NCI-H2196 (cell line): ENCODE data around the gene CD300LG.
"Not testable (repeated sequence)": the region's sequence is repeated elsewhere in the genome, so short reads cannot be mapped to it uniquely, and the experiment has no call there.

Experiments used
- DNase-seq: peaks from one replicate; lab custom pipeline; 2025; ENCODE audit not compliant: unreplicated experiment; lab: John Stamatoyannopoulos, UW

The CD300LG gene

DNA sequence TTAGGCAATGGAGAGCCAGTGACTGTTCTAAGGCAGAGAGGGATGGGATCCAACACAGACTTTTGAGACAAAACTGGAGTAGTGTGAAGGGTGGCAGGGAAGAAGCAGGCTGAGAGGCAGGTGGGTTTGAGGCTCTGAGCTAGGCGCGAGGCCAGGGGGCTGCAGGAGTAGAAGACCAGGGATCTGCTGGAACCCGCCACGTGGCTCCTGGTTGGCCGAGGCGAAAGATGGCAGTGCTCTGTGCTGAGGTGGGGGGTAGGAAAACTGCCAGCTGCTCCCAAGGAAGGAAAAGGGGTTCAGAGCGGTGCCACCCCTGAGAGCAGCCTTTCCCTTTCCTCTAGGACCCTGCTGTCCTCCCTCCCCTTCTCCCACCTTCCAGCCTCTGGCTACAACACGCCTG is 5.6 kb downstream of the CD300LG start:
- DNase-seq, result no peak

DNA sequence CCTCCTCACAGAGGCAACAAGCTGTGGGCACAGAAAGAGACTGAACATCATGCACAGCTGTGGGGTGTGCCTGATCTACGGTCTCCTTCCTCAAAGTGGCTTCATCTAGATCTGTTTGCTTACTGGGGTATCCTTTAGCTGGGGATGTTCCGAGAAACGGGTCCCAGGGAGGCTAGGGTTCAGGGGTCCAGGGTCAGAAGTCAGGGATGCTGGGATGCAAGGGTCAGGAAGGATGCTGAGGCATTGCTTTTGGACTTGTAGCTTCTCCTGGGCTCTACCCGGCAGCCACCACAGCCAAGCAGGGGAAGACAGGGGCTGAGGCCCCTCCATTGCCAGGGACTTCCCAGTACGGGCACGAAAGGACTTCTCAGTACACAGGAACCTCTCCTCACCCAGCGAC is 6.6 kb downstream of the CD300LG start:
- DNase-seq, result no peak

DNA sequence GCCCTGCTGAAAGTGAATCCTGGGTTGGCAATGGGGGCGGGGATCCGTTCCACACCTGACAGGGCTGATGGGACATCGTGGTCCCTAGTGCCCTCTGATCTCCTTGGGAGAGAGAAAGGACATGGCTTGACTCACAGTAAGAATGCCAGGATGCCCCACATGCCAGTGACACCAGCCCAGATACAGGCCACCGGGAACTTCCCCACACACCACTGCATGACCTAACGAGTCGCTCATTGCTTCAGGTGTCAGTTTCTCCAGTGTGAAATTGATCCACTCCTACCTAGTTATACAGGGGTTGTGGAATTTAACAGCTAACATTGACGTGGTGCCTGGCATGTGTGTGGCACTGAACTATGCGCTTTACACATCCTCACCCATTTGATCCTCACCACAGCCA is 7.5 kb downstream of the CD300LG start:
- DNase-seq, result no peak

DNA sequence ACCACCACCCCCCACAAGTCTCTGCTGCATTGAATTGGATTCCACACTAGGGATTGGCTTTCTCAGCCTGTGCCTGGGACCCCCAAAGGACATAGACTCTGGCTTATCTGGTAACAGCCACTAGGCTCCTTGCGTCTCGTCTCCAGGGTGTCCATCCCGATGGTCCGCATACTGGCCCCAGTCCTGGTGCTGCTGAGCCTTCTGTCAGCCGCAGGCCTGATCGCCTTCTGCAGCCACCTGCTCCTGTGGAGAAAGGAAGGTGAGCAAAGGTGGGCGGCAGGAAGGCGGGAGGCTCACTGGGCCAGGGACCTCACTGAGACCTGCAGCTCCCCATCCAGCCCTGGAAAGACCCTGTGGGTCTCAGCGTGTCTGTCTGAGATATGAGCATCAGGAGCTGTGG is 8.1 kb downstream of the CD300LG start:
- no peak for DNase-seq

DNA sequence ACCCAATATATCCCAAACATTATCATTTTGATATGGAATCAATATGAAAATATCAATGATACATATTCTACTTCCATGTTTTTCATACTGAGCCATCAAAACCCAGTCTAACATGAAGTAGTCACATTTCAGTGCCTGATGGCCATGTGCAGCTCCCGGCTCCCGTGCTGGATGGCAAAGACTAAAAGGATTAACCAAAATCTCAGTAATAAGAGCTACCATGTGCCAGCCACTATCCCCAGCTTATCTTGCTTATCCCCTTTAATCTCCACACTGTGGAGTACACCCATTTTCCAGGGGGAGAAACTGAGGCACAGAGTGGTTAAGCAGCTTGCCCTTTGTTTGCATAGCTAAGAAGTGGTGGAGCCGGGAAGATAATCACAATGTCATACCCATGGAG is 9.2 kb downstream of the CD300LG start:
- no peak for DNase-seq

DNA sequence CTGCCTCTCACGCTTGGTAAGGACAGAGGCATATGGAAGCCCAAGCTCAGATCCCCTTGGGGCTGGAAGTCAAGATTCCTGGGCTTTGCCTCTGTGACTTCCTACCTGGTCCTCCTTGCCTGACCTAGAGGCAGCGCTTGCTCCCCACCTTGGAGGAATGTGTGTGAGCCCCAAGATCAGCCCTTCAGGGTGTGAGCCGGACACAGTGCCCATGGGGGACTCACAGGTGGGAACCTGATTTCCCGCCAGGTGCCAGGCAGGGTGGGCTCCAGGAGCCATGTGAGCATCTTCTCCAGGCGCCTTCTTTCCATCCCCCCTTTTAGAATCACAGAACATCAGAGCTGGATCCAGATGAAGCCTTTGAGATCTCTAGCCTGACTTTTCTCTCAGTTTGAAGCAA is 10.2 kb downstream of the CD300LG start:
- no peak for DNase-seq

DNA sequence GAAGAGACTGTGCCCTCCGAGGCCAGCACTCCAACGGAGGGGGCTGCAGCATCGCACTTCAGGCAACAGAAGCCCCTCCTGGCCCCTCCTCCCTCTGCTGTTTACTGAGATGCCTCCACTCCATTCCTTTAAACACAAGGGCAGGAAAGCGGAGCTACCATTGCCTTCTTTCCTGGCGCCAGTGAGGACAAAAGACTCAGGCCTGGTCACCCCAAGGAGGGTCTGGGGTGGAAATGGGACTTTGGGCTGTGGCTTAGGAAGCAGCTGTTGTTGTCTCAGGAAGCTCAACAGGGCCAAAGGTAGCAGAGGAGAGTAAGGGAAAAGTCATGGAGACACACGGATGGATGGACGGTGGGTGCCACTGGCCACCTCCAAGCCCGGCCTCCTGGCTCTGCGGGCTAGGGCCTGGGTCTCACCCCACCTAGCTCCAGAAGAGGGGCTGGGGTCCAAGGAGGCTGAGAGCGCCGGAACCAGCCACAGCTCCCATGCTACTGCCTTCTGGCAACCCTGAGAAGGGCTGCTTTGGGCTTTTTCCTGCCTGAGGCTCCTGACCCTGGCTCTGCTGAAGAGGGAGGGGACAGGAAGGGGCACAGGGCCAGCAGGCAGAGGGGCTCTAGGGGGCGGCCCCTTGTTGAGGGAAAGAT is 11.1 kb downstream of the CD300LG start:
- no peak for DNase-seq

DNA sequence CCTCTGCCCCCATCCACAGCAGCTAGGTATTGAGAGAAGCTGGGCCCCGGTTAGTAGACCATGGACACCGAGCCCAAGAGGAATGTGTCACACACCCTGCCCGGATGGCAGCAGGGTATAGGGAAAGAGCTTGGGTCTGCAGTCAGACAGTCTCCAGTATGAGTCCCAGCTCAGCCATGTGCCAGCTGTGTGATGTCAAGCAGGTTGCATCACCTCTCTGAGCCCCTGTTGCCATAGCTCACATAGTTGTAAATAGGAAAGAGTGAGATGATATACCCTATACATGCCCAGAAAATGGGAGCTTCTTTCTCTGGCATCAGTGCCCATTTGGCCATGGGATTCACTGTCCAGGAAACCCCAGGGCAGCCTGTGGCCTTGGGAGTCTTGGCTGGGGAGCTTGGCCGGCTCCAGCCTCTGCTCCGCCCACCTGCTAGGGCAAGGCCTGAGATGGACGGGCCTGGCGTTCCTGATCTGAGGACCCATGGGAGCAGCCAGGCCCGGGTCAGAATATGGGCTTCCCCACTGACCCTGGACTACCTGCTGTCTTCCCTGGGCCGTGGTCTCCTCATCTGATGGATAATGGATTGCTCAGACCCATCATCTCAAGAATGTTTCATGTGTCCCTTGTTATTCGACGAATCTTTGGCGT is 13.2 kb downstream of the CD300LG start:
- DNase-seq, result no peak

DNA sequence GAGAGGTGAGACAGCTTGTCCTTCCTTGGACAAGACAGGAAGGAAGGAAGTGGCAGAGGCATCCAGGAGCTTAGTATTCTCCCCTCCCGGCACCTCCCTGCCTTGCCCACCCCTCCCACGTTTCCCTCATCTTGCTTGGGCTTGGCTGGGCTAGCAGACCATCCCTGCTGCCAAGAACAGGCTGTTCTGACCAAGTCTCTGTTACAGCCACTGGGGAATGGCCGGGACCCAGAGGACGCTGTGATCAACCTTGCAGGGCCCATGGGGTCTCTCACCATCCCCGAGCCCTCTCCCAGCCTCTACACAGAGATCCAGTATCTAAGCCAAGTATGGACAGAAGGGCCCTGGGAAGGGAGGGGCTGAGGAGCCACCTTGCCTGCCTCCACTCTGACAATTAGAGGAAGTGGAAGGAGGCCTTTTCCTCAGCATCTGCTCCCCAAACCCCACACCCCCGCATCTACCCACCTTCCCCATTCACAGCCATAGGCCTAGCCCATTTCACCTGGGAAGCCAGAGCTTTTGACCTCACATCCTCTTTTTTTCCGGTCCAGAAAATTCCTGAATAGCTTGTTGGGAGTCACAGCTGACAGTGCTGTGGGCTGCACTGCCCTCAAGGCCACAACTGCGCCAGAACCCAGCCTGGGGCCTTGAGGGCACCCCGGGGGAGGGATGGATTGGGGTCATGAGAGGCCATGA is 14.1 kb downstream of the CD300LG start:
- DNase-seq, result no peak

DNA sequence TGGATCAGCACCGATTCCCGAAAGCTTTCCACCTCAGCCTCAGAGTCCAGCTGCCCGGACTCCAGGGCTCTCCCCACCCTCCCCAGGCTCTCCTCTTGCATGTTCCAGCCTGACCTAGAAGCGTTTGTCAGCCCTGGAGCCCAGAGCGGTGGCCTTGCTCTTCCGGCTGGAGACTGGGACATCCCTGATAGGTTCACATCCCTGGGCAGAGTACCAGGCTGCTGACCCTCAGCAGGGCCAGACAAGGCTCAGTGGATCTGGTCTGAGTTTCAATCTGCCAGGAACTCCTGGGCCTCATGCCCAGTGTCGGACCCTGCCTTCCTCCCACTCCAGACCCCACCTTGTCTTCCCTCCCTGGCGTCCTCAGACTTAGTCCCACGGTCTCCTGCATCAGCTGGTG is 15.0 kb downstream of the CD300LG start:
- DNase-seq, result no peak

DNA sequence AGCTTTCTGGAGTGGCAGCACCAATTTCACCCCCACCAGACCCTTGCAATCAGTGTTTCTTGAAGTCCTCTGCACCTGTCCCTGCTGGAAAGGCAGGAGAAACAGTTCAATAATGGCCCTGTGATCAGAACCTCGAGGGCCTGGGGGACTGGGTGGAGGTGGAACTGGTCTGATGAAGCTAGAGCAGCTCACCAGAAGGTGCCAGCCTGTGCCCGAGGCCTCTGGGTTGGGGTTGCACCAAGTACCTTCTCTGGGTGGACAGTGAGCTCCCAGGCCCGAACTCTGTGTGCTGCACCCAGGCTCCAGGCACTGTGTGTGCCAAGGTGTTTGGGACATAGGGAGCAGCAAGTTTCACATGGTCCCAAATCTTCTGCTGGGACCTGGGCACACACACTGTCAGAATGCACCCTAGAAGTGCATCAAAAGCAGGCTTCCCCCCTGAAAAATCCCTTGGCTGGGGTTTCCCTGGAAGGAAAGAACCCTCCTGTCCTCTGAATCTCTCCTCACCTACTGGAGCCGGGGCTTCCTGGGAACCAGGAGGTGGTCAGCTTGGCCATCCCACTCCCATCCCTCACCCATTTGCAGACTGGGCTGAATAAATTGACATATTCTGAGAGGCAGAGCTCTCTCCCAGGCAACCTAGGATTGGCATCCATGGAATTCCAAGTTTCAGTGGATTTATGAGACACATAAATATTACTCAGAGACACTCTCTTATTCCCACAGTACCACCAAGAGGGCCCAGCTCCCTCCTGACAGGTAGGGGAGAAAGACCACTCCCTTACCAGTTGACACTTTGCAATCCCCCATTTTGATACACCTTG is 17.4 kb downstream of the CD300LG start:
- no peak for DNase-seq

DNA sequence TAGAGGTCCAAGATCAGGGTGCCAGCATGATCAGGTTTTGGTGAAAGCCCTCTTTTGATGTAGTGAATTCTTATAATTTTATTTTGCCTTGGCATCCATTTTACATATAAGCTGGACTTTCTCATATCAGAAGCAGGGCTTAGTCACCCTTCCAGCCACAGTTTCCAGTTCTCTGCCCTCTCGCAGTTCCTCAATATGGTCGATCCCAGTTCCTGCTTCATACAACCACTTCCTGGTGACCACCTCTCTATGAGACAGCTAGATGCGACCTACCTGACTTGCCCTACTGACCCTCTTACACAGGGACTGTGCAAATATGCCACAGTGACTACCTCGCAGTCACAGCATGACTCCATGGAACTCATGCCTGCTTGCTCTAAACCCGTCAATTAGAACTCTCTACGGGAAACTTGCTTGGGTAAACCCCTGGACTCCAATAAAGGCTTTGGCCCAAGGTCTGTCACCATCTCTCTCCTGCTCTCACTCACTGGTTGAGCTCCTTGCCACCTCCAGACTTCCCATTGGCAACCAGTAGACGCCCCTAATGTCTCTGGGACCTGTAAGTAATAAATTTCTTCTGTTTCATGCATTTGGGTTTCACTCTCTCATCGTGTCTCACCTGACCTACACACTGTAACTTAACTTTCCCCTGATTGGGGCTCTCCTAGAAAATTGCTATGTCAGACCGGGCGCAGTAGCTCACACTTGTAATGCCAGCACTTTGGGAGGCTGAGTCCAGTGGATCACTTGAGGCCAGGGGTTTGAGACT is 21.4 kb downstream of the CD300LG start:
- DNase-seq, result no peak

DNA sequence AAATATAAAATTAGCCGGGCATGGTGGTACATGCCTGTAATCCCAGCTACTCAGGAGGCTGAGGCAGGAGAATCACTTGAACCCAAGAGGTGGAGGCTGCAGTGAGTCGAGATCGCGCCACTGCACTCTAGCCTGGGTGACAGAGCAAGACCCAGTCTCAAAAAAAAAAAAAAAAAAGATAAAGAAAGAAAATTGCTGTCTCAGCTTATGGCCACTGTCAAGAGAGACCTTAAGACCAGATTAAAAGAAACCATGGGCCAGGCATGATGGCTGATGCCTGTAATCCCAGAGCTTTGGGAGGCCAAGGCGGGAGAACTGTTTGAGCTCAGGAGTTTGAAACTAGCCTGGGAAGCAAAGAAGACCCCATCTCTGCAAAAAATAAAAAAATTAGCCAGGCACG is 22.1 kb downstream of the CD300LG start:
- not testable (repeated sequence) for DNase-seq

DNA sequence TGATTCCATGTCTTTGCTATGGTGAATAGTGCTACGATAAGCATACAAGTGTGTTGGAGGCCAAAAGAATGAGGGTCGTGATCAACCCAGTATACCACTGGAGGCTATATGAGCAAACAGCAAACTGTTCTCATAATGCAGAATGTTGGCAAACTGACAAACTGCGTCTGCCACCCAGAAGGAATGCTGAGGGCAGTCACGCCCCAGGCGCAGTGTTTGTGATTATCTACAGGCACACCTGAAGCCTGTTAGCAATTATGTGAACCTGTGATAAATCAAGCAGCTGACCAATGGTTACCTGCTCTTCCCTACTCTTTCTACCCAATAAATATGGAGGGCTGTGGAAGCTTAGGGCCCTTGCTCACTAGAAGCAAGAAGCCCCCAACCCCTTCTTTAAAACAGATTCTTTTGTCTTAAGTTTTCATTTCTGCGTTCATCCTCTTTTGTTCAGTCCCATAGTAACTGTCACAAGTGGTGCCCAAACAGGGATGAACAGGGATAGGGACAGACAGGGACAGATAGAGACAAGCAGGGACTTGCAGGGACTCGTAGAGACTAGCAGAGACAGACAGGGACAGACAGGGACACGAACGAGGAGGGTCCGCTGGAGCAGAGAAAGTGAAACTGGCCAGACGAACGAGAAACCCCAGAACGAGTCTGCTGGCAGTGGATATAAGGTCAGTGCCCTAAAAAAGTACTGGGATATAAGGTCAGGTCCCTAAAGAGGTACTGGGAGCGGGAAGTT is 25.1 kb downstream of the CD300LG start:
- no peak for DNase-seq

DNA sequence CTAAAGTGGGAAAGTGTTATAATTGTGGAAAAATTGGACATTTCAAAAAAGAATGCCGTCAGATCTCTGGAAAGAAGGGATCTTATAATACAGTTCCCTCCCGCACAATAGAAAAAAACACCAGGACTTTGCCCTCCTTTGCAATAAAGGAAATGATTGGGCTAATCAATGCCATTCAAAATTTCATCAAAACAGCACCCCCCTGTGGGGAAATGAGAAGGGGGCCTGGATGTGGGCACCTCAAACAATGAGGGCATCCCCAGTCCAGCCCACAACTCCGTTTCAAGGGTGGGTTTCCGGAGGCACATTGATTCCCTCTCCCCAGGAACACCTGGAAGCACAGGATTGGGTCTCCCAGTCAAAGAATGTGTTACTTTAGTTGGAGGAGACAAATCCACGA is 26.1 kb downstream of the CD300LG start:
- DNase-seq, result no peak

DNA sequence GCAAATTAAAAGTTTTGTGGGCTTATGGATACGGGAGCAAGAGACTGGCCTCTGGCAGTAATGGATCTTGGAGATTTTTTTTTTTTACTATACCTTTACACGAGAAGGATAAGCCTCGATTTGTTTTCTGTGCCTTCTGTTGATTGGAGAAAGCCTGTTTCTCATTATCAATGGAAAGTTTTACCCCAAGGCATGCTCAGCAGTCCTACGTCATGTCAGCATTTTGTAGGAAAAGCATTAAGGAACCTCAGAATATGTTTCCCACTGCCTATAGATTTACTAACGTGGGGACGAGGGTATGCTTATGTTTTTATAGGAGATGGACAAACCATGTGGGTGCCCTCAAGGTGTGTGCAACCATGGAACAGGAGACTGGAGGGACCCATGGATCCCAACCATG is 26.8 kb downstream of the CD300LG start:
- DNase-seq, result no peak

DNA sequence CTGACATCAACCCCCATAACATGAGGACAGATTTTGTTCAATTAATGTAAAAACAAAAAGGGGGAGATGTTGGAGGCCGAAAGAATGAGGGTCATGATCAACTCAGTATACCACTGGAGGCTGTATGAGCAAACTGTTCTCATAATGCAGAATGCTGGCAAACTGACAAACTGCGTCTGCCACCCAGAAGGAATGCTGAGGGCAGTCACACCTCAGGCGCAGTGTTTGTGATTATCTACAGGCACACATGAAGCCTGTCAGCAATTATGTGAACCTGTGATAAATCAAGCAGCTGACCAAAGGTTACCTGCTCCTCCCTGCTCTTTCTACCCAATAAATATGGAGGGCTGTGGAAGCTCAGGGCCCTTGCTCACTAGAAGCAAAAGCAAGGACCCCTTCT is 27.3 kb downstream of the CD300LG start:
- DNase-seq, result no peak

DNA sequence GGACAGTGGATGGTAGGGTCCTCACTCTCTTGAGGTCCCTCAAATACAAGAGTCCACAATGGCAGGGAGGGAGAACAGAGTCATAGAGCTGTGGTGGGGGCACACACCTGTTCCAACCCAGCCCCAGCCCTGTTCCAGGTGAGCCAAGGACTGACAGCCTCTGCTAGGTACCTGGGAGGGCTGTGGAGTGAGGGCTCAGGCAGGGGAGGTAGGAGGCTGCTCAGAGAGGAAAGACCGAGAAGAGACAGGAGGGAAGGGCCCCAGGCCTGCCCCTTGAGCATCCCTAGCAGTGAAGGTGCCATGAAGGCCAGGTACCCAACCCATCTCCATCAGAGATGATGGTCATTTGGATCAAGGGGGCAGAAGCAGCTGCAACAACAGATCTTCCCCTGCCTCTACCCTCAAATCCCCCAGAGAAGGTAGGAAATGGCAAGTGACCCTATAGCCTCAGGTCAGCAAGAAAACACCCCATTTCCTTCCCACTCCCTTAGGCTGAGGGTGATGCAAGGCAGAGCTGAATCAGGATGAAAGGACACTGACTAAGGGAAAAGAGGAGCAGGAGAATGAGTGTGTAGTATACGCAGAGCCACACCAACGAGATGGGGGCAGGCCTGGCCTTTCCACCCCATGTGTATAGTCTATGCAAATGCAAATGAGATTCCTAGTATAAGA is 28.6 kb downstream of the CD300LG start:
- no peak for DNase-seq

DNA sequence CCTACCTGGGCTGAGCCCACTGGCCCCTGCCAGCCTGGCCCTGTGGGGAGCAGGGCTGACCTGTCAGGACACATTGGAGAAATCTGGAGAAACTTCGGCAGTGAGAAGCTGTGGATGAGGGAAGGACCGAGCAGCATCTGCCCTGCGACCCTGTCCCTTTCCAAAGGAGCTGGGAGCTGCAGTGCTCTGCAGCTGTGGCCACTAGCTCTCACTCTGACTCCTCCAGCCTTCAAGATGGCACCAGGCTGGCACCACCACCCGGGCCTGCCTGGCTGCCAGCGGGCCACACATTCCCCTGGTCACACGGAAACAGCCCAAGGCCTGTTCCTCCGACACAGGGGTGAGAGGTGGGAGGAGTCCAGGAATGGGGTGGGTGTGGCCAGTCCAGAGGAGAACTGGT is 30.1 kb downstream of the CD300LG start:
- no peak for DNase-seq
